Effector memory CD4-positive, alpha-beta T cell (primary cell): ENCODE measurements around the gene GLT1D1.

Experiments
- DNase-seq, 3 donors: peaks; one replicate each; pipeline ENCODE4 v3.0.0-alpha.2; 2020
- H3K27ac ChIP-seq: 2 replicates; pipeline ENCODE4 v1.7.0; 2013; ENCODE audit warnings: mild to moderate bottlenecking, low read length, moderate library complexity; ENCODE audit not compliant: insufficient read depth, poor library complexity, severe bottlenecking
- H3K27me3 ChIP-seq: replicated peaks from 2 replicates; pipeline ENCODE4 v1.7.0; 2013; ENCODE audit warnings: mild to moderate bottlenecking, low read length; ENCODE audit not compliant: insufficient read depth, control insufficient read depth, poor library complexity, severe bottlenecking
- H3K36me3 ChIP-seq: 2 replicates; pipeline ENCODE4 v1.7.0; 2013; ENCODE audit warnings: mild to moderate bottlenecking, low read length, moderate library complexity; ENCODE audit not compliant: control insufficient read depth, insufficient read depth
- H3K4me1 ChIP-seq: 2 replicates; pipeline ENCODE4 v1.7.0; 2013; ENCODE audit warnings: low read length, mild to moderate bottlenecking; ENCODE audit not compliant: control insufficient read depth, insufficient read depth, poor library complexity, severe bottlenecking
- H3K4me3 ChIP-seq: 2 replicates; pipeline ENCODE4 v1.7.0; 2013; ENCODE audit warnings: low read length, low read depth, mild to moderate bottlenecking; ENCODE audit not compliant: insufficient read depth, poor library complexity, severe bottlenecking
- H3K9me3 ChIP-seq: 2 replicates; pipeline ENCODE4 v1.7.0; 2013; ENCODE audit warnings: mild to moderate bottlenecking, low read length, moderate library complexity; ENCODE audit not compliant: control insufficient read depth

GLT1D1 gene

GRCh38 chr12:128909653-128910052 is 56.4 kb downstream of the GLT1D1 start:
- Histone ChIP-seq H3K36me3 (no peaks in the 10 kb centered on the region), H3K4me1 (no peaks in the 10 kb centered on the region), H3K9me3 (no peaks in the 10 kb centered on the region), H3K27ac (no peak overlapping the region), H3K27me3 (no peaks in the 10 kb centered on the region), H3K4me3 (no peak overlapping the region)
- DNase-seq = no peak

GRCh38 chr12:128910629-128911028 is 57.4 kb downstream of the GLT1D1 start:
- Histone ChIP-seq H3K27me3 (no peaks in the 10 kb centered on the region), H3K4me1 (no peaks in the 10 kb centered on the region), H3K27ac (no peak overlapping the region), H3K9me3 (no peaks in the 10 kb centered on the region), H3K36me3 (no peaks in the 10 kb centered on the region), H3K4me3 (no peak overlapping the region)
- DNase-seq = no peak

GRCh38 chr12:128911861-128912260 is 58.6 kb downstream of the GLT1D1 start:
- Histone ChIP-seq H3K27ac (no peak overlapping the region), H3K4me3 (no peak overlapping the region)

GRCh38 chr12:128914908-128915563 is 61.8 kb downstream of the GLT1D1 start:
- Histone ChIP-seq H3K9me3 (no peaks in the 10 kb centered on the region), H3K4me1 (no peaks in the 10 kb centered on the region), H3K27me3 (no peaks in the 10 kb centered on the region), H3K4me3 (no peak overlapping the region), H3K27ac (no peak overlapping the region), H3K36me3 (no peaks in the 10 kb centered on the region)
- DNase-seq = no peak

More at GRCh38 chr12:128911861-128912260, 58.6 kb downstream of the GLT1D1 start:
- no peaks in the 10 kb centered on the region for H3K36me3 ChIP-seq
- no peaks in the 10 kb centered on the region for H3K27me3 ChIP-seq
- DNase-seq = no peak
- H3K4me1 ChIP-seq = no peaks in the 10 kb centered on the region
- H3K9me3 ChIP-seq = no peaks in the 10 kb centered on the region

GRCh38 chr12:128916425-128916824 is 63.1 kb downstream of the GLT1D1 start:
- H3K27ac ChIP-seq = no peak overlapping the region
- H3K4me3 ChIP-seq = no peak overlapping the region
- H3K9me3 ChIP-seq = no peaks in the 10 kb centered on the region
- no peak for DNase-seq
- H3K27me3 ChIP-seq = no peaks in the 10 kb centered on the region
- no peaks in the 10 kb centered on the region for H3K4me1 ChIP-seq
- H3K36me3 ChIP-seq = no peaks in the 10 kb centered on the region

GRCh38 chr12:128918481-128919260 is 65.4 kb downstream of the GLT1D1 start:
- H3K27ac ChIP-seq = no peak overlapping the region
- H3K27me3 ChIP-seq = no peaks in the 10 kb centered on the region
- H3K9me3 ChIP-seq = no peaks in the 10 kb centered on the region
- no peak for DNase-seq
- H3K4me1 ChIP-seq = no peaks in the 10 kb centered on the region
- no peaks in the 10 kb centered on the region for H3K36me3 ChIP-seq
- H3K4me3 ChIP-seq = no peak overlapping the region

GRCh38 chr12:128920468-128920867 is 67.2 kb downstream of the GLT1D1 start:
- Histone ChIP-seq H3K4me1 (no peaks in the 10 kb centered on the region), H3K36me3 (no peaks in the 10 kb centered on the region), H3K27me3 (no peaks in the 10 kb centered on the region), H3K4me3 (no peak overlapping the region), H3K9me3 (no peaks in the 10 kb centered on the region), H3K27ac (no peak overlapping the region)
- no peak for DNase-seq

GRCh38 chr12:128928361-128928760 is 75.1 kb downstream of the GLT1D1 start:
- no peaks in the 10 kb centered on the region for H3K9me3 ChIP-seq
- DNase-seq = no peak
- no peak overlapping the region for H3K27ac ChIP-seq
- no peaks in the 10 kb centered on the region for H3K4me1 ChIP-seq
- H3K36me3 ChIP-seq = no peaks in the 10 kb centered on the region
- H3K4me3 ChIP-seq = no peak overlapping the region
- H3K27me3 ChIP-seq = no peaks in the 10 kb centered on the region

- Histone ChIP-seq H3K4me3 (no peak overlapping the region), H3K9me3 (no peaks in the 10 kb centered on the region), H3K4me1 (no peaks in the 10 kb centered on the region), H3K27ac (no peak overlapping the region), H3K27me3 (no peaks in the 10 kb centered on the region), H3K36me3 (no peaks in the 10 kb centered on the region)
- DNase-seq = no peak
Observed at GRCh38 chr12:128929057-128929456, 75.8 kb downstream of the GLT1D1 start.

- no peaks in the 10 kb centered on the region for H3K27me3 ChIP-seq
- no peaks in the 10 kb centered on the region for H3K4me1 ChIP-seq
- H3K27ac ChIP-seq = no peak overlapping the region
- H3K36me3 ChIP-seq = no peaks in the 10 kb centered on the region
- DNase-seq = no peak
- no peaks in the 10 kb centered on the region for H3K9me3 ChIP-seq
- H3K4me3 ChIP-seq = no peak overlapping the region
Observed at GRCh38 chr12:128930606-128931005, 77.3 kb downstream of the GLT1D1 start.
